EL (cell line): Measurements from ENCODE around the gene ANKRD16.
"Not testable (repeated sequence)": the region's sequence is repeated elsewhere in the genome, so short reads cannot be mapped to it uniquely, and the experiment has no call there.

ENCODE experiments used
- DNase-seq: peaks from one replicate; pipeline ENCODE4 v3.0.0-alpha.2; 2016

The ANKRD16 gene

DNA sequence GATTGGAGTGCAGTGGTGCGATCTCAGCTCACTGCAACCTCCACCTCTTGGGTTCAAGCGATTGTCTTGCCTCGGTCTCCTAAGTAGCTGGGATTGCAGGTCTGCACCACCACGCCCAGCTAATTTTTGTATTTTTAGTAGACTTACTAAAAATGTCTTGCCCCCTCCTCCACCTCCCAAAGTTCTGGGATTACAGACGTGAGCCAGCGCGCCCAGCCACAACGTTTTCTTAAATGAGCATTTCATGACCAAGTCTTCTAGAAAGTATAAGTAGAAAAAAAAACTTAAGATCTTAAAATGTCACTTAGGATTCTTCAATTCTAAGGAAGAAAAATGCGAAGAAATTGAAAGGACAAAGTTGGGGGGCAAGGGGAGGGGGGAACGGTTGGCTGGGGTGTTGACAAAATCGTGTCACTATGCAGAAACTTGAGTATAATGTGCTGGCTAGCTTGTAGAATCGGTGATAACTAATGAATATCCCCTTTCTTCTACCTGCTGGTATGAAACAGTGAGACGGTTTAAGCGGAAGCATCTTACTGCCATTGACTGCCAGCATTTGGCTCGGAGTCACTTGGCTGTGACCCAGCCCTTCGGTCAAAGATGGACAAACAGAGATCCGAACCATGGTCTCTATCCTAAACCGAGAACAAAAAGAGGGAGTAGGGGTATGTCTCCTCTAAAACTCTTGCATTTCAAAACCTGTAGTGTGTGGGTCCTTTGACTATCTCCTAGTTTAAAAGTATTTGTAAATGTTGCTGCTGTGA, 13.0 kb upstream of the ANKRD16 start:
- DNase-seq: no peak

DNA sequence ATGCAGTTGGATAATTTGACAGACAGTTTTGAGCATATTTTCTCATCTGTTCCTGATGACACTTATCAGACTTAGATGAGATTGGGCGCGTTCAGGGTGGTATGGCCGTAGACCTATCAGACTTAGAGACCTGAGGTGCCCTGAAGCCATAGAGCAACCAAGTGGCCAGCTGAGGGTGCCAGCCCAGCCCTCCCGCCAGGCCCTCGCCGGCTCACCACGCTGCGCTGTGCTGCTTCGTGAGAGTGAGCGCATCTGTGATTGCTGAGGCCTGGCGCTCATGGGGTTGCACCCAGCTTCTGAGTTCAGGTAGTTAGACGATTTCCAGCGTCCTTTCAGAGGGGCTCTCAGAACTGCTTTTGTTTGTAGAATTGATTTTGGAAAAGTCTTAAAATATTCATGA, 10.6 kb upstream of the ANKRD16 start:
- no peak for DNase-seq

- no peak for DNase-seq
These were observed 8.5 kb upstream of the ANKRD16 start for GRCh38 chr10:5898163-5898562.

GRCh38 chr10:5897504-5897903, 7.8 kb upstream of the ANKRD16 start:
- no peak for DNase-seq

GRCh38 chr10:5897053-5897340, 7.3 kb upstream of the ANKRD16 start:
- DNase-seq: no peak

- no peak for DNase-seq
These were observed 6.7 kb upstream of the ANKRD16 start for GRCh38 chr10:5896208-5897052.

GRCh38 chr10:5895804-5896203, 6.1 kb upstream of the ANKRD16 start:
- DNase-seq: no peak

- DNase-seq: no peak
These were observed 5.7 kb upstream of the ANKRD16 start for GRCh38 chr10:5895365-5895764.

DNA sequence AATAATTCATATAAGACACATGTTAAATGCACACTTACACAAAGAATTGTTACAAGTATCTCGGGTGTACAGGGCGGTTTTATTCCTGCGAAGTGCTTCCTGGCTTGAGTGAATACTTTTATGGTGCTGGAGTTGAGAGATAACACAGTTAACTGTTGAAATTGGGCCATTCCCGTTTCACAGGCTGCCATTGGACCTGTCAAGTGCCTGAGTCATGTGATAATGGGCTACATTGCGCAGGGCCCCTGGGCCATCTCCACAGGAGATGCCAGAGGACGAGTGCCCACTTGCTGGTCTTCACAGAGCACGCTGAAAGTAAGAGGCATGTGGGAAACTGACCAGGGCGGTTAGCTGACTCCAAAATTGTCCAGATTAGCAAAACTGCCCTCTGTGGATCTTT, 5.2 kb upstream of the ANKRD16 start:
- DNase-seq: no peak

DNA sequence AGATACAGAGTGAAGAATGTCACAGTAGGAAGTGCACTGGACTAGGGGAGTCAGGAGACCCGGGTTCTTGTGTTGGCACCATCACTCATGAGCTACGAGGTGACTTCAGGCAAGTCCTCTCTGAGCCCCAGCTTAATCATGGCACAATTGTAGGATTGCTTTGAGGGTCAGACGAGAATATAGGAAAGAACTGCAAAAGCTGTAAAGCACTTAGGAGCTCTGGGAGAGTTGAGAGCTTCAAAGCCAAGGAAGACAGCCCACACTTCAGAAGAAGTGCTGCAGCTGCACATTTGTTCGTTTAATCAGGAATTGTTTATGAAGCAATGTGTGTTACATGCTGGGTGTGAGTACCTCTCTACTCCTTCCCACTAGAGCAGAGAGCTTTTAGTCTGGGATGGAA, 4.7 kb upstream of the ANKRD16 start:
- DNase-seq: no peak

DNA sequence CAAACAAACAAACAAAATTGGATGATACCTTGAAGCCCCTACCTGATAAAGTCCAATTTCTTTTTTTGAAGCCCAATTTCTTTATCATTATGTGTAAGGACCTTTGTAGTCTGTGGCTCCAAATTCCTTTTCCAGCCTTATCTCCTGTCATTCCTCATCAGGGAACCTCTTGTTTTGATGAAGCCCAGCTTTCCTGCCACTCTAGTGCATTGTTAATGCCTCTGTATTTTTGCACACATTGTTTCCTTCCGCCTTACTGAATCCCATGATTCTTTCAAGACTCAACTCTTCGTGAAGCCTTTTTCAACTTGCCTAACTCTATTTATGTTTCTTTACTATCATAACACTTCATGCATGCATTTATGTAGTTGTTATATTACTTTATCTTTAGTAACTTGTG, 3.6 kb upstream of the ANKRD16 start:
- no peak for DNase-seq

- no peak for DNase-seq
These were observed 2.3 kb upstream of the ANKRD16 start for GRCh38 chr10:5892007-5892406.

- DNase-seq: no peak
These were observed 1.3 kb upstream of the ANKRD16 start for GRCh38 chr10:5891009-5891408.

- peak; percentile 40 for DNase-seq
These were observed 791 bp upstream of the ANKRD16 start for GRCh38 chr10:5890452-5890915.

DNA sequence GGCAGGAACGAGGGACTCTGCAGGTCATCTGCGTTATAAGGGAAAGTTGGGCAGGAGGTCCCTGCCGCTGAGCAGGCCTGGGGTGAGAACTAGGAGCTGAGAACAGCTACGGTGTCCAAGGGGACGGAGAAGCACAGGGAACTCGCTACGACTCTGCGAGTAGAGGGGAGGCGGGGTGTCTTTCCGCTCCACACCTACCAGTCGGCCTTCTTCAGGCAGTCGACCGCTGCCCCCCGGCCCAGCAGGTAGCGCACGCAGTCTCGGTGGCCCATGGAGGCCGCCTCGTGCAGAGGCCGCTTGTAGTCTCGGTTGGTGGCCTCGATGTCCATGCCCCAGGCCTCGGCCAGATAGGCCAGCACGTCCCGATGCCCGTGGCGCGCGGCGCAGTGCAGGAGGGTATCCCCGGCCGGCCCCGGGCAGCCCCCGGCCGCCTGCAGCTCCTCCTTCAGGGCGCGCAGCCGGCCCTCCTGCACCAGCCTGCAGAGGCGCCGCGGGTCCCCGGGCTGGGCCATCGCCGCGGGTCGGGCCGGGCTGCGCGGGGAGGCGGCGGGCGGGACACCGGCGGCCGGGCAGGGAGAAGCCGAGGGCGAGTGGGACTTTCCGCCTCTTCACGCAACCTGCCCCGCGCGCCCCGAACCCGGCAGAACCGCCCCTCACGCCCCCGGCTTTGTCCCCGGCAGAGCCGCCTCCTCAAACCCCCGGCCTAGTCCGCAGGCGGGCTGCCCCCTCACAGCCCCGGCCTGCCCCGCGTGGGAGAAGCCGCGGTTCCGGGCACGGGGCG, 660 bp downstream of the ANKRD16 start:
- DNase-seq: peak; percentile 38

GRCh38 chr10:5888351-5888750, 1.3 kb downstream of the ANKRD16 start:
- DNase-seq: peak; percentile 27

GRCh38 chr10:5887641-5888040, 2.1 kb downstream of the ANKRD16 start:
- DNase-seq: no peak

DNA sequence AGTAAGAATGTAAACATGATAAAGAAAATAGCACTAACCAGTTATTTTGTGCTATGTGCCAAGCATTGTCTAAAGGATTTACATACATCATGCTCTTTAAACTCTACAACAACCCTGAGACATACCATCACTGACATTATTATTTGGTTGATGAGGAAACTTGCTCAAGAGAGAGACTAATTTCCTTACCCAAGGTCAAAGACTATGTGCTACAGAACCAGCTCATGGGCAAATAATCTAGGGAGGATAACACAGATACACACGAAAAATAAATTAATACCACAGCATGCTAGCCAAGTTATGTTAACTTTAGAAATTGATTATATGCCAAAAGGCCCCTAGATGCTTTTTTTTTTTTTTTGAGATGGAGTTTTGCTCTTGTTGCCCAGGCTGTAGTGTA, 2.7 kb downstream of the ANKRD16 start:
- no peak for DNase-seq

DNA sequence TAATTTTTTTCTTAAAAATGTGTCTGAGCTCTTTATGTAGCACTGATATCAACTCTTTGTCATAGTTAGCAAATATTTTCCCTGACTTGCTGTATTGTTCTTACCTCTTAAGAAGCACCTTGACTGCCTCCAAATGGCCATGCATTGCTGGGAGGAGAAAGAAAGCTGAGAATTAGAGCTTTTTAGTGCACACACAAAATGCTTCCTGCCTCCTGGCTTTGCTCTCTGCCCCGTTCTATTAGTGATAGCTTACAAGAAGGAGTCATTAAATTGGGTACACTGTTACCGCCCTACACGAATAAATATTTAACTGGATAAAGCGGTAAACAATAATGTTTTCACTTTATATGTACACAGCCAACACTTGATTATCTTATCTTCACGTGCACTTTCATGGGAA, 4.1 kb downstream of the ANKRD16 start:
- DNase-seq: no peak

DNA sequence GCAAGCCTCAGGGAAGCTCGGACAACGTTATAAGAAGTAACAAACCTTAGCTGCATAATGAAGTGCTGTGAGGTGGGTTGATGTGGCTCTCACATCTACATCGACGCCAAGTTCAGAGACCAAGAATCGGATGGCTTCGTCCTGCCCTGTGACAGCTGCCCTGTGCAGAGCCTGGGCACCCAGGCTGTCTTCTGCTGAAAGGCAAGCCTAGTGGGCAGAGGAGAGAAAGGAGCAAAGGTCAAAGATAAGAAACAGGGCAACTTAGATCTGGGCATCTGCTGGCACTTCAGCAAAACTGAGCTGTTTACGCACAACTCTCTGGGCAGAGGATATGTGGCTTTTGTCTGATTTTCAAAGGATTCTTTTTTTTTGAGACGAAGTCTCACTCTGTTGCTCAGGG, 6.7 kb downstream of the ANKRD16 start:
- DNase-seq: no peak

- DNase-seq: not testable (repeated sequence)
These were observed 12.7 kb downstream of the ANKRD16 start for GRCh38 chr10:5877041-5877440.

DNA sequence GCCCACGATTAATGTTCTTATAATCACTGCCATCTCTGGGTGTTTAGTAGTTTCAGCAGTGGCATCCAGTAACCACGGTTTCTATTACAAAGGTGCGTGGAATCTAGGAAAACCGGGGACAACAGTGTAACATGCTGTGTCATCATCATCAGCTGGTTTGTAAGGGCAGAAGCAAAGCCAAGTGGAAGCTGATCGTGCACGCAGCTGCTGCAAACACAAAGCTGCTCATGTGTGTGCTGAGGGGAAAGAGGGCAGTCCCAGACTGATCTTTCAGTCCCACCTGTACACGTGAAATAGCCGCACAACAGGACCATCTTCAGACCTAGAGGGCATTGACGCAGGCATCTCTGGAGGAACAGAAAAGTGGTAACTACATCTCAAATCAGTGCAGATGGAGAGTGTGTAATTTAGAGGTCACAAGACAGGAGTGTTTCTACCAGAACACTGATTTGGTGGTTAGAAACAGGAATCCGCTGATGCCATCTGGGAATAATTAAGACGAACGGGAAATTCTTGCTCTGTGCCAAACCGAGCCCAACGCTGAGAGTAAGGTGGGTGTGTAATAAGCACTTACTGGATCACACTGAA, 13.4 kb downstream of the ANKRD16 start:
- peak; percentile 83 for DNase-seq

GRCh38 chr10:5873515-5873995, 16.1 kb downstream of the ANKRD16 start:
- peak; percentile 75 for DNase-seq
